IPS-18c (cell line): ENCODE measurements around the gene PSMD10.
A peak's percentile ranks its signal among the peaks of the same experiment; 100 is the strongest.

Experiments used
- H3K4me3 ChIP-seq: 2 replicates; pipeline ENCODE4 v1.7.0; 2013; ENCODE audit warnings: low read depth, mild to moderate bottlenecking, low read length, moderate library complexity; ENCODE audit not compliant: insufficient read depth
- H3K9me3 ChIP-seq: one replicate; pipeline ENCODE4 v1.6.1; 2013; ENCODE audit warnings: mild to moderate bottlenecking, low read length, moderate library complexity; ENCODE audit not compliant: control insufficient read depth, insufficient read depth

Gene PSMD10, protein sequence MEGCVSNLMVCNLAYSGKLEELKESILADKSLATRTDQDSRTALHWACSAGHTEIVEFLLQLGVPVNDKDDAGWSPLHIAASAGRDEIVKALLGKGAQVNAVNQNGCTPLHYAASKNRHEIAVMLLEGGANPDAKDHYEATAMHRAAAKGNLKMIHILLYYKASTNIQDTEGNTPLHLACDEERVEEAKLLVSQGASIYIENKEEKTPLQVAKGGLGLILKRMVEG

DNA sequence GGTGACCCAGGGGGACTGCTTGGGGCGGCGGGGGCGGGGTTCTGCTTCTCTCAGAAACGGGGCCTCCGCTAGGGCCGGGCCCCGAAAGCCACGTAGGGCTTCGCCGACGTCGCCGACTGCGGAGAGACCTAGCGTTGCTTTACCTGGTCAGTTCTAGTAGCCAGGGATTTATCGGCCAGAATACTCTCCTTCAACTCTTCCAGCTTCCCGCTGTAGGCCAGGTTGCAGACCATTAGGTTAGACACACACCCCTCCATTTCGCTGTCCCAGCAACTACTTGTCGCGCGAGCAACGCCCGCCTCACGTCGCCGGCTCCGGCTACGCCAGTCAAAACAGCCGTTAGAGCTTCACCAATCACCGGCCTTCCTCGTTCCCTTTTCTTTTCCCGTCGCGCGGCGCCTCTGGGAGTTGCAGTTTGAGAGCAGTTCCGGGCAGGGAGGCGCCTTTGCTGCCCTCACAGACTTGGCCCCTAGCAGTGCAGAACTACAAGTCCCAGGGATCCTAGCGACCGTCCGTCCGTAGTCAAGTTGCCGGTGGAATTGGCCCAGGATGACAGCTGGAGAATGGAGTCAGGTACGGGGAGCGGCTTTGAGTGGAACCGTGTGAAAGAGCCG, at the start of gene PSMD10, which contains the start of gene ATG4A:
TSS of gene PSMD10 (minus strand) at position 279 of the 614 bp plus-strand sequence. CDS start at position 257, 22 bp downstream.
TSS of gene ATG4A (plus strand) at position 515 of the 614 bp plus-strand sequence. CDS start at position 564, 49 bp downstream.
- Histone ChIP-seq H3K4me3 (peak within 1 kb of the TSS; percentile 91), H3K9me3 (no peaks in the 10 kb centered on the region)

DNA sequence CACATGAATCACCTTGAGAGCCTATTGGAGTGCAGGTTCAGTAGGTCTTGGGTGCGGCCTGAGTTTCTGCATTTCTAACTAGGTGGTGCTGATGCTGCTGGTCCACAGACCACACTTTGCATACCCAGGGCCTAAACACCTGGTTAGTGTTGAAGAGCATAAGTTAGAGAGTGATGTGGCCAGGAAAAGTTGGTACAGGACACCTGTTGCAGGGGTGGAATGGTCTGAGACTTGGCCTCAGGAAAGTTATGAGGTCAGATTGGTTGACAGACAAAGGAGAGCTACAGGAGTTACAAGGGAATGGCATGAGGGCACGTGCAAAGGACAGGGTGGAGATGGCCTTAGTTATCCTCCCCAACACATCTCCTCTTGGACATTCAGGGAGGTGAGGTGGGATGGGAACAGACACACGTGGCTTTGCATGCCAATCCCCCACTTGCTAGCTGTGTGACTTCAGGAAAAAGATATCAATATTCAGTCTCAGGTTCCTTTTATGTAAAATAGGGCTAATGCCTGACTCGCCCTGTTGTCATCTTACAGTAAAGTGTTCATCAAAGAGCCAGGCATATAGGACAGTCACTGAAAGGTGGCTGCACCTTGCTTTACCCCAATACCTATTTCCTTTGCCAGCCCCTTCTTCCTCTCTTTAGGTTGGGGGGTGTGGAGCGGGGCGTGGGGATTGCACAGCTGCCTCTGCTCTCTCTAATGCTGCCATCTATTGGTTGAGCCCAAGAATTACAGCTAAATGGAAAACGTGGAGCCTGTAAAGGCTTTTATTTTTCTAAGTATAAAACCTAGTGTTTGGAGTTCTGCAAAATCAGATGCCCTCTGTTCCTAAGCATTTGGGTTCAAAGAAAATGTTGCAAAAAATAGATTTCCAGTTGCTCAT, 47.7 kb upstream of the PSMD10 start:
- Histone ChIP-seq H3K9me3 (no peaks in the 10 kb centered on the region), H3K4me3 (no peak overlapping the region)

DNA sequence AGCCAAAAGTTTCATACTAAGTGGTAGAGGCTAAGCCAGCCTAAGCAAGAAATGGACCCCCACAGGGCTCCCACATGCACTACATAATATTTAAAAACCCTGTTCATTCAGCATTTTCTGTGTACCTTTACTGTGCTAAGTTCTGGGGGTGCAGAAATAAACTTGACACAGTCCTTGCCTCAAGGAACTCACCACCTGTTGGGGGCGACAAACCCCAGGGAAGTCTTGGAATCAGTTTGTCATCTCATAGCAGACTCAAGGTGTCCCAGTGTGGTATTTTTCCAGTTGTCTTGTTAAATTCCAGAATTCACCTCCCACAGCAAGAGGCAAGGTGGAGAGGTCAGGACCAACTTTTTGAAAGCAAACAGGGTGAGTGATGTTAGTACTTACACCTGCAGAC, 43.4 kb upstream of the PSMD10 start:
- H3K9me3 ChIP-seq = no peaks in the 10 kb centered on the region
- no peak overlapping the region for H3K4me3 ChIP-seq

DNA sequence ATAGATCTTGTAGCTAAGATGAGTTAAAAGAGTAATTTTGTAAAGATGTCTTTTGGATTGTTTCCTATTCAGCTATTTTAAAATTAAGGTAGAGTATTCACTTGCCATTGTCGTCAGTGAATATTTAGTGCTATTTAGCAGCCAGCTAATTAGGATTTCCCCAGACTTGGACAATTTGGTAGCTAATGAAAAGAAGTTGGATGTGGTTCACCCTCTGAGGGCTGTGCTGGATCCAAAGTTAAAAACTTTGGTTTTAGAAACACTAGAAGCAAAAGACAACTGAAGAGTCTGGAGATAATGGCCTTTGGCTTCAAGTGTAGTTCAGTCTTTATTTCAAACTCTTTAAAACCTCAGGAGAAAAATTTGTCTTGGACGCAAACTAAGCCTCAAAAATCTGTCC, 41.5 kb upstream of the PSMD10 start:
- no peak overlapping the region for H3K4me3 ChIP-seq
- no peaks in the 10 kb centered on the region for H3K9me3 ChIP-seq

DNA sequence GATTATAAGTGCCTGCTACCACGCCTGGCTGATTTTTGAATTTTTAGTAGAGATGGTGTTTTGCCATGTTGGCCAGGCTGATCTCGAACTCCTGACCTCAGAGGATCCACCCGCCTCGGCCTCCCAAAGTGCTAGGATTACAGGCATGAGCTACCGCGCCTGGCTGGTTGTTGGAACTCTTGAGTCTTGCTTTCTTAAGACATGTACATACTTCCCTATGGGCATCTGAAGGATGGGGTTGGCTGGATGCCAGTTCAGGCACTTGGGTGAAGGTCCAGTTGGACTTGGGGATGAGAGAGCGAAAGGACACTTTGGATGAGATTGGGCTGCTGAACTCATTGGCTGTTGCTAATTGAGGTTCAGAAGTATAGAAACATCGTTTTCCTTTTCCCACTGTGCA, 40.7 kb upstream of the PSMD10 start:
- H3K9me3 ChIP-seq = no peaks in the 10 kb centered on the region
- no peak overlapping the region for H3K4me3 ChIP-seq

DNA sequence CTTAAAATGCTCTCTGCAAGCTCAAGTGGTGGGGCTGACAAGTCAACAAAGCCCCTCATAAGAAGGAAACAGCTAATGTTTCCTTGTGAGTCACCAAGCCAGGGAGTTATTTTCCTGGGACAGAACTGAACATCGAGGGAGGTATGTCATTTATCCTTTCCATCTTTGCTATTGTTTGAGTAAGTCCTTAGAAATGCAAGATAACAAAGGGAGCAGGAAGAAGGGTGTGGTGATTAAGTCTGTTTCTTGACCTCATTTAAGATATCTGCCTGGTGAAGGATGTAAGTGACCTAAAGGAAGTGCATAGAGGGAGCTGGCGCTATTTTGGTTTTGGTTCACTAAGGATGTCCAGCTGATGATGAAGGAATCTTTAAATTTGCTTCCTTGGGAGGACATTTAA, 40.1 kb upstream of the PSMD10 start:
- H3K4me3 ChIP-seq = no peak overlapping the region

DNA sequence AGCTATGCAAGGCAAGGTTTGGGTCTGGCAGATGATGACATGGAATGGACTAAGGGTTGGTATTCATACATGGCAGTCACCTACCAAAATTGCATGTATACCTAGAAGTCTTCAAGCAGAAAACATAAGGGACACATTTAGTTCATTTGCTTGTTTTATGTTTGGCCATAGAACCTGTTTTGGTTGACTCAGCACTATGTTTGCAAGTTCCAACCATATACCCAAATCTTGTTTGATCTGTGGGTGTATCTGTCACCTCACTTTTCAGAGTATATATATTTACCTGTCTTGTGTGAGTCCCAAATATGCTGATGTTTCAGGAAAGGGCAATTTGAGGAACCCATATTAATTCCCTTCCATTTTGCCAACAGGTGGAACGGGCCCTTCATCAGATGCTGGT, 39.5 kb upstream of the PSMD10 start:
- Histone ChIP-seq H3K9me3 (no peaks in the 10 kb centered on the region), H3K4me3 (no peak overlapping the region)

More for the DNA sequence above, 40.1 kb upstream of the PSMD10 start:
- no peaks in the 10 kb centered on the region for H3K9me3 ChIP-seq

DNA sequence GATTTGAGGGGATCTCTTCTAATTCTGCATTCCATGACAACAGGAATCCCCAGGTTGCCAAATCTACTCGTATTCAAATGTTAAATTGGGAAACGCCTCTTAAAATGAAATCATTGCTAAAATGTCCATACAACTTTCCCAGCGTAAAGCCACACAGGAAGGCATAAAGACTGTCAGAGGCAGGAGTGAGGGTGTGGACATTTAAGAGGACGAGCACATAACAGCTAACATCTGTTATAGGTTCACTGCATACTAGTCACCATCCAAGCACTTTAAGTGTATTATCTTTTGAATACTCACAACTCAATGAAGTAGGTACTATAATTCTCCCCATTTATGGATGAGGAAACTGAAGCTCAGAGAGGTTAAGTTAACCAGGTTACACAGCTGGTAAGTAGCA, 35.8 kb upstream of the PSMD10 start:
- Histone ChIP-seq H3K4me3 (no peak overlapping the region), H3K9me3 (no peaks in the 10 kb centered on the region)

DNA sequence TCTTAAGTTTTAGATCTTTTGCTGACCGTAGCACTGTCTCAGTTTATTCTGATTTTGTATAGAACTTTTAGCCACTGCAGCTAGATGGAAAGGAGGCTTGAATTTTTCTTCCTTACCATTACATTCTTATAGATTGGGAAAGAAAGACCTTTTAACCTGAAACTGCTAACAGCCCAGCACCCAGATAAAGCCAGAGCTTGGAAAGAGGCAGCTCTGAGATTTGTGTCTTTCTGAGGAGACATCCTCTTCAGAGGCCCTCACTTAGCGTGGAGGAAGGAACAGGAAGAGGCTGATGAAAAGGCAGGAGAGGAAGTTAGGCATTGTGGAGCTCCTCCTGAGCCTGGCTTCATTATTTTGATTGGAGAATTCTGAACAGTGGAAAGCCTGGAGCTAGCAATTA, 35.3 kb upstream of the PSMD10 start:
- no peak overlapping the region for H3K4me3 ChIP-seq
- no peaks in the 10 kb centered on the region for H3K9me3 ChIP-seq

DNA sequence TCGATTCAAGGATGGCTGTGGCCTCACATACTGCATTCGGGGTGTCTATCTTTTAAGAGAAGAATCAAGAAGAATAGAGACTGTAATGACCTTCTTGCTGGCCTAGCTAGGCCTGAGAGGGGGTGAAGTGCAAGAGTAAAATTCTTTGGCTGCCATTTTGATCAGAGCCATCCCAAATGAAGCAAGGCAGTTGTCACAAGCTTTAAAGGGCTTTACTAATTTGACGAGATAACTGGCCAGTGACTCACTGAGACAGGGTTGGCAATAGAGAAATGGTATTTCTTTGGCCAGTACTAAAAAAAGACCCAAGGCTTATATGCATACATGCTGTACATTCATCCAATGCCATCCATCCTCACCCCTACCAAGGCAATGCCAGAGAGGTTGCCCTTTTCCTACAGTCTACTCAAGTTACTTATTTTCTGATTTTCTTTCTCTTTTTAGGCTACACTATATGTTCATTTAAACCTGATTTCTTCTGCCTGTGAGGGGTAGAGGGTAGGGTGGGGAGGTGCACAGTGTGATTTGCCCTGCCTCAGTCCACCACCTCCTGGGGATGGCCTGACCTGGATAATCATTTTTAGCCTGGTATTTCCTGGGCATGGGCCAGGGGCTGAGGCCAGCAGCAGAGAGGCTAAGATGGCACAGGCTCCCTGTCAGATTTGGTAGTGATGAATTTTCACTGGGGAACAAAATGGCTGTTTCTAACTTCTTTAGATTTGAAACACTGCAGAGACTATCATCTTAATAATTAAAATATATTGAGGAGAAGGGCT, 32.4 kb upstream of the PSMD10 start:
- Histone ChIP-seq H3K4me3 (no peak overlapping the region), H3K9me3 (no peaks in the 10 kb centered on the region)

DNA sequence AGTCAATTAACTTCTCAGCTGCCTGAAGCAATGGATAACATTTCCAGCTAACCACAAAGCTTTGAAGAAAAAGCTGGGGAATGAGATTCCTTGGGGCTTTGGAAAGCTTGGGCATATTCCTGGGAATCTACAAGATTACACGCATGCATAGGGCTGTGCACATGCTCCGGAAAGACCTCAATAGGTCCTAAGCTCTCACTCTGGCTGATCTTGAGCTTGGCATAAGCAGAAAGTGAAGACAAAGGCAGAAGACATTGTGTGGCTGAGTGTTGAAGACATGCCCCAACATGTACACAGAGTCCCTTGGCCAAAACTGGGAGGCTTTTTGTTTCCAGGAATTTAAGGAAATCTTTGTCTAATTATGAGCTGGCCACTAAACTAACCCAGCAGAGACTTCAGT, 31.4 kb upstream of the PSMD10 start:
- Histone ChIP-seq H3K9me3 (no peaks in the 10 kb centered on the region), H3K4me3 (no peak overlapping the region)

DNA sequence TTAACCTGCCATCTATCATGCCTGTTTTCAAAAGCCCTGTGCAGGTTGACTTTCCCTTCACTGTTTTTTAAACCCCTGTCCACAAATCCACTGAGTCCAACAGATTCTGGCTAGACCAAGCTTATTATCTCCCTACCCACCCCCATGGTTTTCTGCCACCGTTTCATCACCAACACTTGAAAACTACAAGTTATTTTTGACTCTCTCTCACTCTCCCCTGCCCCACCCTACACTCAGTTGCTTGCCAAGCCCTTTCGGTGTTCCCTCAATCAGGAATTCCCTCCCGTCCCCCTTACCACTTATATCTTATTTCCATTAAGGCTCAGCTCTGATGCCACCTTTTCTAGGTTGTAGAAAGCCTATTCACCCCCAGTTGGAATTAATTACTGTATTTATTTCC, 29.9 kb upstream of the PSMD10 start:
- Histone ChIP-seq H3K9me3 (no peaks in the 10 kb centered on the region), H3K4me3 (no peak overlapping the region)

DNA sequence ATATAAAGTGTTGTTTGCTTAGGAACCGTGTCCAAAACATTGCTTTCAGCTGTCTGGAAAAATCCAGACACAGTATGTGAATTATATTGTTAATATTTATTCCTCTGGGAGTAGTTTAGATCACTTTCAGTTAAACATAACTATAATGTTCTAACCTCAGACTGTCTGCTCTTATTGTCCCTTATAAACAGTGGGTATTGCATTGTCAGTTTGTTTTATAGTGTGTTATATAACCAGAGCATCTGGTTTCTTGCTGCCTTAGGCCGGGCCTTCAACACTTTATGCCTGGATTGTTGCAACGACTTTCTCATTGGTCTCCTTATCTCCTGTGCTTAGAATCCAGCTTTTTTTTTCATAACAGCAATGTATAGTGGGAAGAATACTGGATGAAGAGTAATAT, 26.6 kb upstream of the PSMD10 start:
- H3K4me3 ChIP-seq = no peak overlapping the region
- H3K9me3 ChIP-seq = no peaks in the 10 kb centered on the region

DNA sequence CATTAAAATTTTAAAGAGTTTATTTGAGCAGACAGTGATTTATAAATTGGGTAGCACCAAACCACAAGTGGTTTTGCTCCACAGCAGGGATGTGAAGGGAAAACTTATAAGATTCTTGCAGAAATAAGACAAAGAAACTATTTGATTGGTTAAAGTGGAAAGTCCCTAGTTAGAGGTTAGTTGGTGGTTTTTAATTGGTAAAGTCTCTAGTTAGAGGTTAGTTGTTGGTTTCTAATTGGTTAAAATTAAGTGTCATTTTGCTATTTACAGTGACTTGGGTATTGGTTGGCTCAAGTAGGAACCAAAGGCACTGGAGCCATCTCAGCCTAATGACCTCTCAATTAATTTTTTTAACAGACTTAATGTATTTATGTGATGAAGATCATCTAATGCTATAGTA, 23.2 kb upstream of the PSMD10 start:
- H3K9me3 ChIP-seq = no peaks in the 10 kb centered on the region
- no peak overlapping the region for H3K4me3 ChIP-seq

DNA sequence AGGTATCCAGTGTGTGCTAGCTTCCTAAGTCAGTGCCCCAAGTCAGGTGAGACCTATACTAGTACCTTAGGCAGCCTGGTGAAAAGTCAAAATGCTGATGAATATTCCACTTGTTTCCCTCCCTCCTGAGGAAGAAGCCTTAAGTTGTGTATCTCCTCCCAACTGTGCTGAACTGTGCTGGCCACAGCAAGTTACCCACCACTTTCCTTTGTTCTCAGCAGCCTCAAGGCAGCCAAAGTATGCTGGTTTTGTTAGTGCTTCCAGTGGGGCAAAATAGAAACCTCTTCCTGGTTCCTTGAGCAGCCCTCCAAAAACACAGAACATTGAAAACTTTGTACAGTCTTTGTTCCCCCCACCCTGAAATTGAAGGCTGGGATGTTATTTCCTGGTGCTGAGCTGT, 14.1 kb upstream of the PSMD10 start:
- Histone ChIP-seq H3K9me3 (no peaks in the 10 kb centered on the region), H3K4me3 (no peak overlapping the region)

DNA sequence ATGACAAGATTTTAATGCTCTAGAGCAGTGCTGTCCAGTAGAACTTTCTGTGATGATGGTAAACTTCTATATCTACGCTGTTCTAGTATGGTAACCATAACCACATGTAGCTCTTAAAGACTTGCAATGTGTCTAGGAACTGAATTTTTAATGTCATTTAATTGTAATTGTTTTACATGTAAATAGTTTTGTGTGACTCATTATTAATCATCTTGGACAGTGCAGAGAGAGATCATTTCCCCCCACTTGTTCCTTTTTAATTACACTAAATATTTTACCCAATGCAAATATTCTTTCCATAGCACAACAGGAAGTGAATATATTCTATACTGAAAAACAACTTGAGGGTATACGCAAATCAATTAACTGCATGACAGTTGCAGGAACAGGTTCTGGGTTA, 6.0 kb upstream of the PSMD10 start:
- no peaks in the 10 kb centered on the region for H3K9me3 ChIP-seq
- no peak overlapping the region for H3K4me3 ChIP-seq

DNA sequence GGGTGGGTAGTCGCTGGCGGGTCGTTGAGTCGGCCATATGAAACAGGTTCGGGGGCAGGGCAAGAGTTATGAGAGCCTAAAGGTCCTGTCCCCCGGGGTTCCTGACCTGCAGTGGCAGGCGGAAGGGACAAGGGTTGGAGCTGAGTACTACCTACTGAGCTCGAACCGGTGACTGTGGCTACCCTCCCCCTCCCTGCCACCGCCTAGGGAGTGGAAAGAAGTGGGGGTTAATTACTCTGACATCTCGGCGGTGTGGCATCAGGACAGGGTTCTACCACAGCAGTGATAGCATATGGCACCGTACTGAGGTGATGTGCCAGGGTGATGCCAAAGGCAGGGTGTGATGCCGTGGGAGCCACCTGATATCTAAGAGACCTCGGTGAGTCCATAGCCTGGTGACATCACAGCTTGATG, 543 bp upstream of the PSMD10 start:
- Histone ChIP-seq H3K4me3 (peak overlapping the region; percentile 66), H3K9me3 (no peaks in the 10 kb centered on the region)
